CD4-positive, alpha-beta memory T cell (primary cell): ENCODE results near the gene TEX53. TPM values are rescaled to one million over a fixed set of nuclear protein-coding genes. Genes with fewer than 3 reads are reported as not detected.

Experiments used
- CTCF ChIA-PET: fragments of 350-600 bp; sonication (Branson Sonifier 250); formaldehyde crosslinking; loops from one replicate; lab custom pipeline; 2021; ENCODE audit warnings: inconsistent platforms; ENCODE audit not compliant: partially characterized antibody; lab: Charles Lee
- POLR2A ChIA-PET: fragments of 350-600 bp; sonication (Branson Sonifier 250); formaldehyde crosslinking; loops from one replicate; lab custom pipeline; 2021; ENCODE audit not compliant: partially characterized antibody; lab: Charles Lee
- DNase-seq, 5 donors: peaks; one replicate each; pipeline versions ENCODE4 v3.0.0 to v3.0.0-alpha.2; 2020 to 2022; ENCODE audit warnings: mixed read lengths in 1 of 5
- H3K27ac ChIP-seq: one replicate; pipeline ENCODE4 v1.7.0; 2013; ENCODE audit warnings: low read depth, low read length
- H3K27me3 ChIP-seq: 2 replicates; pipeline ENCODE4 v1.7.0; 2013; ENCODE audit warnings: mild to moderate bottlenecking, low read length, moderate library complexity; ENCODE audit not compliant: insufficient read depth
- H3K36me3 ChIP-seq: 2 replicates; pipeline ENCODE4 v1.7.0; 2013; ENCODE audit warnings: mild to moderate bottlenecking, low read length, moderate library complexity; ENCODE audit not compliant: insufficient read depth
- H3K4me1 ChIP-seq: 2 replicates; pipeline ENCODE4 v1.7.0; 2013; ENCODE audit warnings: mild to moderate bottlenecking, low read length, moderate library complexity; ENCODE audit not compliant: insufficient read depth
- H3K4me3 ChIP-seq, 2 donors: one replicate each; pipeline ENCODE4 v1.7.0; 2013; ENCODE audit warnings: low read length in 2 of 2, mild to moderate bottlenecking in 1 of 2
- H3K9me3 ChIP-seq, 2 donors: one replicate each; pipeline ENCODE4 v1.7.0; 2013; ENCODE audit warnings: low read length in 2 of 2, control low read depth in 1 of 2; ENCODE audit not compliant: control insufficient read depth in 1 of 2
- H3K27ac Mint-ChIP-seq, 7 donors: one replicate each; pipeline ENCODE4 v1.8.0; 2020 to 2021; ENCODE audit warnings: mixed read lengths in 7 of 7, mild to moderate bottlenecking in 6 of 7, inconsistent platforms in 3 of 7, moderate library complexity in 3 of 7
- H3K27me3 Mint-ChIP-seq, 2 donors: one replicate each; pipeline ENCODE4 v1.8.0; 2020 to 2021; ENCODE audit warnings: mixed read lengths in 2 of 2
- H3K36me3 Mint-ChIP-seq, 2 donors: one replicate each; pipeline ENCODE4 v1.8.0; 2020 to 2021; ENCODE audit warnings: mixed read lengths in 2 of 2, inconsistent platforms in 1 of 2, mild to moderate bottlenecking in 1 of 2
- H3K4me1 Mint-ChIP-seq, 4 donors: one replicate each; pipeline ENCODE4 v1.8.0; 2020 to 2021; ENCODE audit warnings: mixed read lengths in 4 of 4, mild to moderate bottlenecking in 1 of 4
- H3K4me3 Mint-ChIP-seq, 8 donors: one replicate each; pipeline ENCODE4 v1.8.0; 2020 to 2021; ENCODE audit warnings: mixed read lengths in 8 of 8, mild to moderate bottlenecking in 7 of 8, moderate library complexity in 6 of 8, inconsistent platforms in 3 of 8
- H3K9me3 Mint-ChIP-seq, 8 donors: one replicate each; pipeline ENCODE4 v1.8.0; 2020 to 2021; ENCODE audit warnings: mixed read lengths in 8 of 8, mild to moderate bottlenecking in 5 of 8, inconsistent platforms in 3 of 8, moderate library complexity in 1 of 8
- intact Hi-C: fragments of 100-400 bp; cut with micrococcal nuclease; formaldehyde crosslinking; loops from one replicate; pipeline ENCODE4 v1.15.1; 2023
- polyA plus RNA-seq, 2 donors: library from polyadenylated mRNA; unstranded; fragments of 300-500 nt; fragmentation: Illumina TruSeq; gene quantifications; one replicate each; pipeline ENCODE4 v1.2.3, GENCODE V29; 2021
- total RNA-seq, 2 experiments: library from RNA; stranded (reverse); gene quantifications; one replicate each; pipeline ENCODE4 v1.2.3, GENCODE V29; 2021

TEX53 gene
- total and polyA plus RNA-seq, 4 experiments from 2014 or later = not detected

GRCh38 chr9:114606597-114607207, 50.9 kb downstream of the TEX53 start:
- Histone ChIP-seq H3K27me3 (no peaks in the 10 kb centered on the region), H3K9me3 (peaks cover 2 to 3% of the 10 kb centered on the region in 2 donors), H3K4me3 (no peak overlapping the region), H3K27ac (no peak overlapping the region), H3K36me3 (no peaks in the 10 kb centered on the region), H3K4me1 (peaks cover 9% of the 10 kb centered on the region)
- H3K4me3 Mint-ChIP-seq = no peak overlapping the region
- intact Hi-C loops = no loop called here
- no peaks in the 10 kb centered on the region for H3K27me3 Mint-ChIP-seq
- no peak overlapping the region for H3K27ac Mint-ChIP-seq
- ChIA-PET POLR2A (interaction anchor here (3.1 kb wide), 1 partner anchor 14 kb away, joined by 14 read pairs; no protein-coding TSS in a partner anchor), CTCF (interaction anchor here (1.0 to 6.9 kb wide), 2 partner anchors 14 to 254 kb away, joined by 3 to 47 read pairs; no protein-coding TSS in a partner anchor)
- peaks cover 10 to 12% of the 10 kb centered on the region in 2 donors for H3K36me3 Mint-ChIP-seq
- H3K9me3 Mint-ChIP-seq = peaks cover 0 to 9% (median 5%) of the 10 kb centered on the region in 8 donors
- peaks cover 4 to 9% (median 6%) of the 10 kb centered on the region in 4 donors for H3K4me1 Mint-ChIP-seq
- DNase-seq = no peak

Other genes with a start within 250 kb of the TEX53 start
- gene WHRN, start 152.3 kb downstream of the TEX53 start, total RNA-seq = 10 to 100 TPM in 1 of 2 experiments, 1 to 10 TPM in 1; 8.4 to 10.1 TPM
- gene WHRN, start 152.3 kb downstream of the TEX53 start, polyA plus RNA-seq = 1 to 10 TPM in 1 of 2 donors, under 1 TPM in 1; 0.24 to 1.5 TPM
- gene ATP6V1G1, start 70.0 kb downstream of the TEX53 start, total RNA-seq = 100 to 1,000 TPM; 121 TPM
- 100 to 1,000 TPM; 274 to 449 TPM for gene ATP6V1G1, start 70.0 kb downstream of the TEX53 start, polyA plus RNA-seq
- 10 to 100 TPM; 12.6 to 13.4 TPM for gene TMEM268, start 46.5 kb downstream of the TEX53 start, total RNA-seq
- 1 to 10 TPM; 8.8 to 9.0 TPM for gene TMEM268, start 46.5 kb downstream of the TEX53 start, polyA plus RNA-seq
- not detected for gene TEX48, start 24.4 kb upstream of the TEX53 start, total RNA-seq
- under 1 TPM in 1 of 2 donors, not detected in 1; 0.33 TPM for gene TEX48, start 24.4 kb upstream of the TEX53 start, polyA plus RNA-seq
- gene TNFSF15, start 148.2 kb upstream of the TEX53 start, total RNA-seq = under 1 TPM; 0.06 to 0.11 TPM
- gene TNFSF15, start 148.2 kb upstream of the TEX53 start, polyA plus RNA-seq = not detected